Inflammatory macrophage (primary cell): ENCODE data around the gene NCOA5.
A peak's percentile ranks its signal among the peaks of the same experiment; 100 is the strongest.

Source experiments
- DNase-seq, 2 donors: peaks; one replicate each; pipeline ENCODE4 v3.0.0-alpha.2; 2020 to 2022

Gene NCOA5

DNA sequence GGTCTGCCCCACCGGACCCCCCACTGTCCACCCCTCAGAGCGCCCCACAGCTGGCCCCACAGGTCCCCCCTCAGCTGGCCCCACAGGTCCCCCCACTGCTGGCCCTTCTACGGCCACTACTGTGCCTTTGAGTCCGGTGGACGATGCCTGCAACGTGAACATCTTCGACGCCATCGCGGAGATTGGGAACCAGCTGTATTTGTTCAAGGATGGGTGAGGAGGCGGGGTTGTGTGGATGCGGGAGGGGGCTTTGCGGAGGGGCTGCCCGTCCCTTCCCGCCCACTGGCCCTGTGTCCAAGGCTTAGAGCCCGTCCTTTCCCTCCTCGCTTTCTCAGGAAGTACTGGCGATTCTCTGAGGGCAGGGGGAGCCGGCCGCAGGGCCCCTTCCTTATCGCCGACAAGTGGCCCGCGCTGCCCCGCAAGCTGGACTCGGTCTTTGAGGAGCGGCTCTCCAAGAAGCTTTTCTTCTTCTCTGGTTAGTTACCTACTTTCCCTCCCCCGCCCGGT is 76.4 kb downstream of the NCOA5 start:
- no peak for DNase-seq

GRCh38 chr20:46012921-46013320 is 76.8 kb downstream of the NCOA5 start:
- no peak for DNase-seq

GRCh38 chr20:46011631-46012482 is 77.9 kb downstream of the NCOA5 start:
- peak; percentile 93 to 100 for DNase-seq
